Stimulated activated CD8-positive, alpha-beta memory T cell treated with anti-CD3 and anti-CD28 coated beads, Interleukin-4, amount 100 ng/mL, for 48 hours (primary cell): ENCODE data around the gene GYS2.

Source experiments
- DNase-seq: peaks from one replicate; pipeline ENCODE4 v3.0.0-alpha.2; 2020

The GYS2 gene

GRCh38 chr12:21501258-21502163 is 103.1 kb downstream of the GYS2 start, which contains the start of the genes GOLT1B and RECQL:
GOLT1B (plus strand) TSS chr12:21501789; CDS start chr12:21501924, 135 bp downstream.
RECQL (minus strand) TSS chr12:21501635; CDS start chr12:21499570, 2,065 bp downstream.
- DNase-seq: peak; percentile 89

DNA sequence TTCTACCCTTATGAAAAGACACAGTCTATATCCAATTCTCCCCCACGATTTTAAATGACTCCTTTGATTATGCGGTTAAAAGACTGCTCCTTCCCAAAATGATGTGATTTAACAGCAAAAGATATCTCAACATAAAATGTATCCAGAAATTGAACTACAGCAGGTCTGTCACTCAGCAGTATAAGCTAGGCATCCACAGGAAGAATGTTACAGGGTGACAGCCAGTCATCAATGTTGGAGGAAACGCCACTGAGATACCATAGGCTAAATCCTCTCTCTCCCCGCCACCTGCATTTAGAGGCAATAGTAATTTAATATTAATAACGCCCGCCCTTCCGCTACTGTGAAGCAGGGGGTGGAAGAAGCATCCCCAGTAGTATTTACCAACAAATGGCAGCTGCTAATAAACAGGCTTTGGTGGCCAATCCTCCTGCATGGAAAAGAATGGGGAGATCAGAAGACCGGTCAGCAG is 103.8 kb downstream of the GYS2 start:
- no peak for DNase-seq

- no peak for DNase-seq
Measured at GRCh38 chr12:21499765-21500164, 104.9 kb downstream of the GYS2 start.
